HepG2 (cell line): ENCODE data around the gene FGA. TPM values are rescaled to one million over a fixed set of nuclear protein-coding genes. Genes with fewer than 3 reads are reported as not detected.

Experiments used
- CHCHD3 ChIP-seq: sonication (generic); formaldehyde crosslinking; IDR thresholded peaks from 2 replicates; pipeline ENCODE4 v1.8.0; 2022; ENCODE audit warnings: mild to moderate bottlenecking, missing genetic modification reagents, moderate library complexity
- HDAC6 ChIP-seq: fragments of 200-600 bp; sonication (generic); IDR thresholded peaks from 2 replicates; pipeline ENCODE4 v1.7.0; 2017; ENCODE audit warnings: mild to moderate bottlenecking, antibody characterized with exemption, low read length, low read depth
- NAIF1 ChIP-seq: sonication (generic); formaldehyde crosslinking; IDR thresholded peaks from 2 replicates; pipeline ENCODE4 v1.5.0; 2020; ENCODE audit warnings: mild to moderate bottlenecking, missing genetic modification reagents, borderline replicate concordance
- THAP11 ChIP-seq: IDR thresholded peaks from 2 replicates; pipeline ENCODE4 v1.6.1; 2016; ENCODE audit warnings: missing biosample characterization, missing genetic modification reagents
- ZNF225 ChIP-seq: sonication (generic); formaldehyde crosslinking; IDR thresholded peaks from 2 replicates; pipeline ENCODE4 v1.4.0; 2020; ENCODE audit warnings: mild to moderate bottlenecking, missing genetic modification reagents
- ZNF563 ChIP-seq: sonication (generic); formaldehyde crosslinking; IDR thresholded peaks from 2 replicates; pipeline ENCODE4 v1.8.0; 2022; ENCODE audit warnings: mild to moderate bottlenecking, moderate library complexity, missing genetic modification reagents
- ZNF567 ChIP-seq: sonication (generic); formaldehyde crosslinking; IDR thresholded peaks from 2 replicates; pipeline ENCODE4 v1.8.1; 2023; ENCODE audit warnings: mild to moderate bottlenecking, missing genetic modification reagents, borderline replicate concordance
- ZNF619 ChIP-seq: sonication (generic); formaldehyde crosslinking; IDR thresholded peaks from 2 replicates; pipeline ENCODE4 v1.4.0; 2020; ENCODE audit warnings: mild to moderate bottlenecking, missing genetic modification reagents
- ZNF747 ChIP-seq: sonication (generic); formaldehyde crosslinking; IDR thresholded peaks from 2 replicates; pipeline ENCODE4 v1.8.1; 2023; ENCODE audit warnings: missing genetic modification reagents, mild to moderate bottlenecking, borderline replicate concordance
- ZNF761 ChIP-seq: sonication (generic); formaldehyde crosslinking; conservative IDR thresholded peaks from 2 replicates; pipeline ENCODE4 v1.4.0; 2020; ENCODE audit warnings: mild to moderate bottlenecking, missing genetic modification reagents
- ZSCAN20 ChIP-seq: sonication (generic); formaldehyde crosslinking; IDR thresholded peaks from 2 replicates; pipeline ENCODE4 v1.4.0; 2020; ENCODE audit warnings: missing genetic modification reagents, mild to moderate bottlenecking, borderline replicate concordance
- polyA plus RNA-seq, 8 experiments: library from polyadenylated mRNA; depleted of rRNA in 3 of 8; stranded (reverse) in 7 of 8; unstranded in 1 of 8; fragments of >200 nt; fragmentation: Illumina TruSeq in 4 of 8; extraction: Trizol in 4 of 8; gene quantifications; 2 replicates each; pipeline versions ENCODE4 v1.2.1 to v1.2.3, GENCODE V29; 2011 to 2016; ENCODE audit warnings: low read depth in 4 of 8, missing spikeins in 1 of 8, mixed read lengths in 1 of 8; ENCODE audit not compliant: insufficient read depth in 1 of 8
- total RNA-seq, 5 experiments: library from RNA; depleted of rRNA; stranded (reverse); fragments of >200 nt; fragmentation: Illumina TruSeq; extraction: Trizol; gene quantifications; 2 replicates each; pipeline ENCODE4 v1.2.3, GENCODE V29; 2016; ENCODE audit warnings: low read depth in 1 of 5
- TF ChIP-seq, protein P1 (sequence below): sonication (generic); formaldehyde crosslinking; IDR thresholded peaks from 2 replicates; pipeline ENCODE4 v1.4.0; 2020; ENCODE audit warnings: mild to moderate bottlenecking, missing genetic modification reagents
- TF ChIP-seq, protein P2 (sequence below): sonication (generic); formaldehyde crosslinking; IDR thresholded peaks from 2 replicates; pipeline ENCODE4 v1.5.0; 2020; ENCODE audit warnings: mild to moderate bottlenecking, missing genetic modification reagents
- TF ChIP-seq, protein P3 (sequence below): sonication (generic); formaldehyde crosslinking; IDR thresholded peaks from 2 replicates; pipeline ENCODE4 v1.9.0; 2021; ENCODE audit warnings: missing genetic modification reagents, mild to moderate bottlenecking, borderline replicate concordance
- TF ChIP-seq, protein P4 (sequence below): sonication (generic); formaldehyde crosslinking; IDR thresholded peaks from 2 replicates; pipeline ENCODE4 v1.8.1; 2023; ENCODE audit warnings: mild to moderate bottlenecking, missing genetic modification reagents

Gene FGA
- total and polyA plus RNA-seq, 2 of the 13 experiments (the other 11 are each of a cell fraction or from before 2014, with no cell fraction given) = 640 to 1,523 TPM

DNA sequence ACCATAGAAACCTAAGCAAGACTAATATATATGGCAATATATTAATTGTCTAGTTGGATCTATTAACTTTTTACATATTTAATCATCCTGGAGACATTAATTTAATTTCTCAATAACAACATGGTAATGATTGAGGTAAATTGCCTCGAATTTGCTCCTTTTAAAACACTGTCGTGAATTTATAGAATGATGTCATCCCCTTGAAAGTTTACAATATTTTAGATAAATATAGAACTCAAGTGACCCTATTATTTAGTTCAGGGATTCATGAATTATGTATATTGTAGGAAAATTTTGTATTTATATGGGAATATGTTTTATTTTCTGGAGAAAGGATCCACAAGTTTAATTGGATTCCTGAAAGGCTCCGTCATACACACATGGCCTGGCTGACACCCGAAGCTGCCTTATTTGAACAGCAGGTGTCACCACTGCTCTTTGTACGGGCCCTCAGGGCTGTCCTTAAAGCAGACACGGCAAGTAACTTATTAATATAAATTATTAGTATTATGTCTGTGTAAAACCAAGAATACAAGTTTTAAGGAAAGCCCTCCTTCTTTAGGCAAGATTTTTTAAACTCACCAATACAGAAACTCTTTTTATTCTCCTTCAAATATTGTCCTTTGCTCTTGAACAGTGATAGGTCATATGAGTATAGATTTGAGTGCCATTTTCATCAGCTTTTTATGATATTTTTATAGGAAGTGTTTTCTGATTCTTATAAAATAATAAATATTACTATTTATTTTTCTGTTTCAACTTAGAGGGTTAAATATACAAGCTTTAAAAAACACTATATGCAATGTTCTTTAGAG is 38.5 kb downstream of the FGA start (continued):
- TF ChIP-seq, protein P1, sequence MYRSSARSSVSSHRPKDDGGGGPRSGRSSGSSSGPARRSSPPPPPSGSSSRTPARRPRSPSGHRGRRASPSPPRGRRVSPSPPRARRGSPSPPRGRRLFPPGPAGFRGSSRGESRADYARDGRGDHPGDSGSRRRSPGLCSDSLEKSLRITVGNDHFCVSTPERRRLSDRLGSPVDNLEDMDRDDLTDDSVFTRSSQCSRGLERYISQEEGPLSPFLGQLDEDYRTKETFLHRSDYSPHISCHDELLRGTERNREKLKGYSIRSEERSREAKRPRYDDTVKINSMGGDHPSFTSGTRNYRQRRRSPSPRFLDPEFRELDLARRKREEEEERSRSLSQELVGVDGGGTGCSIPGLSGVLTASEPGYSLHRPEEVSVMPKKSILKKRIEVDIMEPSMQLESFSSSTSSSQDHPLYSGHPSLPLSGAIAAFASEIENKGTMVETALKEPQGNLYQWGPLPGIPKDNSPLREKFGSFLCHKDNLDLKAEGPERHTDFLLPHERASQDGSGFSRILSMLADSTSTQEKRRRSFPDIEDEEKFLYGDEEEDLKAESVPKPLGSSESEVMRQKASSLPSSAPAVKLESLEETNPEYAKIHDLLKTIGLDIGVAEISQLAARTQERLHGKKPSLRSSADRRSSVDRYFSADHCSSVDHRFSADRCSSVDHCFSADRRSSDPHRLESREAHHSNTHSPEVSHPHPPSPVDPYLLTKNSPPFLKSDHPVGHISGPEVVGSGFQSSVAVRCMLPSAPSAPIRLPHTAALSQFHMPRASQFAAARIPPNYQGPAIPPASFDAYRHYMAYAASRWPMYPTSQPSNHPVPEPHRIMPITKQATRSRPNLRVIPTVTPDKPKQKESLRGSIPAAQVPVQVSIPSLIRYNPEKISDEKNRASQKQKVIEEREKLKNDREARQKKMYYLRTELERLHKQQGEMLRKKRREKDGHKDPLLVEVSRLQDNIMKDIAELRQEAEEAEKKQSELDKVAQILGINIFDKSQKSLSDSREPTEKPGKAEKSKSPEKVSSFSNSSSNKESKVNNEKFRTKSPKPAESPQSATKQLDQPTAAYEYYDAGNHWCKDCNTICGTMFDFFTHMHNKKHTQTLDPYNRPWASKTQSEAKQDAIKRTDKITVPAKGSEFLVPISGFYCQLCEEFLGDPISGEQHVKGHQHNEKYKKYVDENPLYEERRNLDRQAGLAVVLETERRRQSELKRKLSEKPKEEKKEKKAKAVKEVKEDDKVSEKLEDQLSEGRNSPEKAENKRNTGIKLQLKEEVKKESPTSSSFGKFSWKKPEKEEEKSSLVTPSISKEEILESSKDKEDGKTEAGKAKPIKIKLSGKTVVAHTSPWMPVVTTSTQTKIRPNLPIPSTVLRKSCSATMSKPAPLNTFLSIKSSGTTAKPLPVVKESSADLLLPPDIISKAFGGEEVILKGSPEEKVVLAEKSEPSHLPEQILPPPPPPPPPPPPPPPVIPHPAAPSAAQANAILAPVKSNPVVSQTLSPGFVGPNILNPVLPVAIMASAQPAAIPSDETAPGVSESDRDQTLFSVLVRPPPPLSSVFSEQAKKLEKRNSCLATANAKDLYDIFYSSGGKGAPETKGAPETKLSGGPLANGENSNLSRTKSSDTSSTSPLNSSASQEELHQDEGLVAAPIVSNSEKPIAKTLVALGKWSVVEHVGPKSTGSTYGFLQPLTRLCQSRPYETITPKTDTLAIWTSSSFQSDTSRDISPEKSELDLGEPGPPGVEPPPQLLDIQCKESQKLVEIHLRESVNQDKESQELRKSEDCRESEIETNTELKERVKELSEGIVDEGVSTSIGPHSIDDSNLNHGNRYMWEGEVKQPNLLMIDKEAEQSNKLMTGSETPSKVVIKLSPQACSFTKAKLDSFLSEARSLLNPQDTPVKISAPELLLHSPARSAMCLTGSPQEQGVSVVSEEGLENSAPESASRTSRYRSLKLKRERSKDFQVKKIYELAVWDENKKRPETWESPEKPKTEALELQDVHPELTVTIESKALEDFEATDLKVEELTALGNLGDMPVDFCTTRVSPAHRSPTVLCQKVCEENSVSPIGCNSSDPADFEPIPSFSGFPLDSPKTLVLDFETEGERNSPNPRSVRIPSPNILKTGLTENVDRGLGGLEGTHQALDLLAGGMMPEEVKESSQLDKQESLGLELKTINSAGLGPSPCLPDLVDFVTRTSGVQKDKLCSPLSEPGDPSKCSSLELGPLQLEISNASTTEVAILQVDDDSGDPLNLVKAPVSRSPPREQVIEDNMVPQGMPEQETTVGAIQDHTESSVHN (CRISPR knock-in tag) = no peak
- TF ChIP-seq THAP11 (CRISPR knock-in tag) (no peak), ZNF747 (CRISPR knock-in tag) (no peak), HDAC6 (no peak), NAIF1 (CRISPR knock-in tag) (no peak), ZSCAN20 (no peak), ZNF619 (CRISPR knock-in tag) (no peak), CHCHD3 (CRISPR knock-in tag) (no peak), ZNF761 (CRISPR knock-in tag) (no peak), ZNF567 (CRISPR knock-in tag) (no peak), ZNF225 (CRISPR knock-in tag) (no peak), ZNF563 (CRISPR knock-in tag) (no peak)
- TF ChIP-seq, protein P2, sequence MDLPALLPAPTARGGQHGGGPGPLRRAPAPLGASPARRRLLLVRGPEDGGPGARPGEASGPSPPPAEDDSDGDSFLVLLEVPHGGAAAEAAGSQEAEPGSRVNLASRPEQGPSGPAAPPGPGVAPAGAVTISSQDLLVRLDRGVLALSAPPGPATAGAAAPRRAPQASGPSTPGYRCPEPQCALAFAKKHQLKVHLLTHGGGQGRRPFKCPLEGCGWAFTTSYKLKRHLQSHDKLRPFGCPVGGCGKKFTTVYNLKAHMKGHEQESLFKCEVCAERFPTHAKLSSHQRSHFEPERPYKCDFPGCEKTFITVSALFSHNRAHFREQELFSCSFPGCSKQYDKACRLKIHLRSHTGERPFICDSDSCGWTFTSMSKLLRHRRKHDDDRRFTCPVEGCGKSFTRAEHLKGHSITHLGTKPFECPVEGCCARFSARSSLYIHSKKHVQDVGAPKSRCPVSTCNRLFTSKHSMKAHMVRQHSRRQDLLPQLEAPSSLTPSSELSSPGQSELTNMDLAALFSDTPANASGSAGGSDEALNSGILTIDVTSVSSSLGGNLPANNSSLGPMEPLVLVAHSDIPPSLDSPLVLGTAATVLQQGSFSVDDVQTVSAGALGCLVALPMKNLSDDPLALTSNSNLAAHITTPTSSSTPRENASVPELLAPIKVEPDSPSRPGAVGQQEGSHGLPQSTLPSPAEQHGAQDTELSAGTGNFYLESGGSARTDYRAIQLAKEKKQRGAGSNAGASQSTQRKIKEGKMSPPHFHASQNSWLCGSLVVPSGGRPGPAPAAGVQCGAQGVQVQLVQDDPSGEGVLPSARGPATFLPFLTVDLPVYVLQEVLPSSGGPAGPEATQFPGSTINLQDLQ = no peak
- TF ChIP-seq, protein P3, sequence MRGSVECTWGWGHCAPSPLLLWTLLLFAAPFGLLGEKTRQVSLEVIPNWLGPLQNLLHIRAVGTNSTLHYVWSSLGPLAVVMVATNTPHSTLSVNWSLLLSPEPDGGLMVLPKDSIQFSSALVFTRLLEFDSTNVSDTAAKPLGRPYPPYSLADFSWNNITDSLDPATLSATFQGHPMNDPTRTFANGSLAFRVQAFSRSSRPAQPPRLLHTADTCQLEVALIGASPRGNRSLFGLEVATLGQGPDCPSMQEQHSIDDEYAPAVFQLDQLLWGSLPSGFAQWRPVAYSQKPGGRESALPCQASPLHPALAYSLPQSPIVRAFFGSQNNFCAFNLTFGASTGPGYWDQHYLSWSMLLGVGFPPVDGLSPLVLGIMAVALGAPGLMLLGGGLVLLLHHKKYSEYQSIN = no peak
- TF ChIP-seq, protein P4, sequence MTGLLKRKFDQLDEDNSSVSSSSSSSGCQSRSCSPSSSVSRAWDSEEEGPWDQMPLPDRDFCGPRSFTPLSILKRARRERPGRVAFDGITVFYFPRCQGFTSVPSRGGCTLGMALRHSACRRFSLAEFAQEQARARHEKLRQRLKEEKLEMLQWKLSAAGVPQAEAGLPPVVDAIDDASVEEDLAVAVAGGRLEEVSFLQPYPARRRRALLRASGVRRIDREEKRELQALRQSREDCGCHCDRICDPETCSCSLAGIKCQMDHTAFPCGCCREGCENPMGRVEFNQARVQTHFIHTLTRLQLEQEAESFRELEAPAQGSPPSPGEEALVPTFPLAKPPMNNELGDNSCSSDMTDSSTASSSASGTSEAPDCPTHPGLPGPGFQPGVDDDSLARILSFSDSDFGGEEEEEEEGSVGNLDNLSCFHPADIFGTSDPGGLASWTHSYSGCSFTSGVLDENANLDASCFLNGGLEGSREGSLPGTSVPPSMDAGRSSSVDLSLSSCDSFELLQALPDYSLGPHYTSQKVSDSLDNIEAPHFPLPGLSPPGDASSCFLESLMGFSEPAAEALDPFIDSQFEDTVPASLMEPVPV (CRISPR knock-in tag) = no peak
